HepG2 (cell line): ENCODE results near the gene ZFHX3. TPM values are rescaled to one million over a fixed set of nuclear protein-coding genes. Genes with fewer than 3 reads are reported as not detected.
A peak's percentile ranks its signal among the peaks of the same experiment; 100 is the strongest.

ENCODE experiments used
- BHLHE40 ChIP-seq: IDR thresholded peaks from 2 replicates; pipeline ENCODE4 v1.6.1; 2011; ENCODE audit warnings: low read length, improper control_type of control experiment
- FOXJ3 ChIP-seq: sonication (generic); formaldehyde crosslinking; IDR thresholded peaks from 2 replicates; pipeline ENCODE4 v1.4.0; 2020; ENCODE audit warnings: missing genetic modification reagents, mild to moderate bottlenecking, borderline replicate concordance
- GFI1 ChIP-seq: sonication (generic); formaldehyde crosslinking; IDR thresholded peaks from 2 replicates; pipeline ENCODE4 v1.5.0; 2020; ENCODE audit warnings: missing genetic modification reagents, mild to moderate bottlenecking, borderline replicate concordance
- JUN ChIP-seq: sonication (generic); formaldehyde crosslinking; IDR thresholded peaks from 2 replicates; pipeline ENCODE4 v1.4.0; 2020; ENCODE audit warnings: mild to moderate bottlenecking, missing genetic modification reagents
- KDM6A ChIP-seq: IDR thresholded peaks from 2 replicates; pipeline ENCODE4 v1.6.1; 2016; ENCODE audit warnings: low read depth
- LCORL ChIP-seq, 2 experiments: fragments of 450-650 bp in 1 of 2; sonication (generic) in 1 of 2; formaldehyde crosslinking in 1 of 2; IDR thresholded peaks; 2 replicates each; pipeline versions ENCODE4 v1.5.0 to v1.6.1; 2017 to 2020; ENCODE audit warnings: antibody characterized with exemption in 1 of 2, missing genetic modification reagents in 1 of 2
- NFIC ChIP-seq: IDR thresholded peaks from 2 replicates; pipeline ENCODE4 v1.6.1; 2012; ENCODE audit warnings: mild to moderate bottlenecking, low read length, inconsistent platforms
- TOE1 ChIP-seq: sonication (generic); formaldehyde crosslinking; IDR thresholded peaks from 2 replicates; pipeline ENCODE4 v1.4.0; 2020; ENCODE audit warnings: mild to moderate bottlenecking, missing genetic modification reagents
- ZC3H13 ChIP-seq: sonication (generic); formaldehyde crosslinking; IDR thresholded peaks from 2 replicates; pipeline ENCODE4 v1.8.1; 2023; ENCODE audit warnings: mild to moderate bottlenecking, missing genetic modification reagents, moderate library complexity
- ZNF263 ChIP-seq: sonication (generic); formaldehyde crosslinking; IDR thresholded peaks from 2 replicates; pipeline ENCODE4 v1.4.0; 2020; ENCODE audit warnings: missing genetic modification reagents
- ZNF333 ChIP-seq: sonication (generic); formaldehyde crosslinking; IDR thresholded peaks from 2 replicates; pipeline ENCODE4 v1.4.0; 2020; ENCODE audit warnings: mild to moderate bottlenecking, missing genetic modification reagents, borderline replicate concordance
- polyA plus RNA-seq, 8 experiments: library from polyadenylated mRNA; depleted of rRNA in 3 of 8; stranded (reverse) in 7 of 8; unstranded in 1 of 8; fragments of >200 nt; fragmentation: Illumina TruSeq in 4 of 8; extraction: Trizol in 4 of 8; gene quantifications; 2 replicates each; pipeline versions ENCODE4 v1.2.1 to v1.2.3, GENCODE V29; 2011 to 2016; ENCODE audit warnings: low read depth in 4 of 8, missing spikeins in 1 of 8, mixed read lengths in 1 of 8; ENCODE audit not compliant: insufficient read depth in 1 of 8
- total RNA-seq, 5 experiments: library from RNA; depleted of rRNA; stranded (reverse); fragments of >200 nt; fragmentation: Illumina TruSeq; extraction: Trizol; gene quantifications; 2 replicates each; pipeline ENCODE4 v1.2.3, GENCODE V29; 2016; ENCODE audit warnings: low read depth in 1 of 5
- TF ChIP-seq, protein P1 (sequence below): sonication (generic); formaldehyde crosslinking; conservative IDR thresholded peaks from 2 replicates; pipeline ENCODE4 v1.4.0; 2020; ENCODE audit warnings: missing genetic modification reagents
- TF ChIP-seq, protein P2 (sequence below): sonication (generic); formaldehyde crosslinking; IDR thresholded peaks from 2 replicates; pipeline ENCODE4 v1.5.0; 2020; ENCODE audit warnings: missing genetic modification reagents
- TF ChIP-seq, protein P3 (sequence below): sonication (generic); formaldehyde crosslinking; IDR thresholded peaks from 2 replicates; pipeline ENCODE4 v1.5.0; 2020; ENCODE audit warnings: mild to moderate bottlenecking, missing genetic modification reagents
- TF ChIP-seq, protein P4 (sequence below): sonication (generic); formaldehyde crosslinking; IDR thresholded peaks from 2 replicates; pipeline ENCODE4 v1.4.0; 2020; ENCODE audit warnings: missing genetic modification reagents
- TF ChIP-seq, protein P5 (sequence below): sonication (generic); formaldehyde crosslinking; IDR thresholded peaks from 2 replicates; pipeline ENCODE4 v1.5.1; 2020; ENCODE audit warnings: missing genetic modification reagents, mild to moderate bottlenecking, borderline replicate concordance

The ZFHX3 gene
- total and polyA plus RNA-seq, 2 of the 13 experiments (the other 11 are each of a cell fraction or from before 2014, with no cell fraction given), result 5.0 to 6.0 TPM

DNA sequence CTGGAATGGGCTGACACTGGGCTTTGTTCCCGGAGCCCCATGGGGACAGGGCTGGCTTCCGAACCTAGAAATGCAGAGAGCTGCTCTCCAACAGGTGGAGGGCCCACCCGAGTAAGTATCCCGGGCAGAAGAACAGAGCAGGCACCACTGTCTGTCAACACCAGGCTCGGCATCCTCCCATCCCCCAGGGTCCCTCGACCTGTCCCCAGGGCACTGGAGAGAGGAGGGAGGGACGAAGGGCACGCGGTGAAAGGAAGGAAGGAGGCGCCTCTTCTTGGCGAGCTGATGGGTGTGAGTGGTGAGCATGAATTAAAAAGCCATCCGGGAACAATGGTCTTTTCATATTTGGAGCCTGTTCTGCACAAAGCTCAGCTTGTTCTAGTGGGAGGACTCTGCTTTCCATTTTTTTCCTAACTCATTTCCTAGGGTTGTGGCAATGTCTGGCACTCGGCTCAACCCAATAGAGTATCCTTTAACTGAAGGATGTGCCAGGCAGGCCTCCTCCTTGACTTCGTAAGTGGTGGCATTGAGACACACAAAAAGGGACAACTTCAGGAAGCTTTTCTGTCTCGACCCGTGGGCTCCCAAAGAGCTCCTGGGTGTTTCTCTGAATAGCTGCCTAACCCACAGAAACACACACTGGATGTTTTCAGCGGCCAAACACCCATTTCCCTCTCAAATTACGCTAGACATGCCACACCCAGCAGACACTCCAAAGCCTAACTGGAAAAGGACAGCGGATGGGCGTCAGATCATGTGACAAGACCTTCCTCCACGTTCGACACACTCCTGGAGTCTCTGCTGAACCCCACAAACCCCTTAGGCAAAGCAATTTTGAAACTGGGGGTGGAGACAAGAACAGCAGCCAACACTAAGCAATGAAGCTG, 47.7 kb downstream of the ZFHX3 start (continued):
- TF ChIP-seq NFIC, result no peak
- TF ChIP-seq BHLHE40, result no peak
- TF ChIP-seq, protein P1, sequence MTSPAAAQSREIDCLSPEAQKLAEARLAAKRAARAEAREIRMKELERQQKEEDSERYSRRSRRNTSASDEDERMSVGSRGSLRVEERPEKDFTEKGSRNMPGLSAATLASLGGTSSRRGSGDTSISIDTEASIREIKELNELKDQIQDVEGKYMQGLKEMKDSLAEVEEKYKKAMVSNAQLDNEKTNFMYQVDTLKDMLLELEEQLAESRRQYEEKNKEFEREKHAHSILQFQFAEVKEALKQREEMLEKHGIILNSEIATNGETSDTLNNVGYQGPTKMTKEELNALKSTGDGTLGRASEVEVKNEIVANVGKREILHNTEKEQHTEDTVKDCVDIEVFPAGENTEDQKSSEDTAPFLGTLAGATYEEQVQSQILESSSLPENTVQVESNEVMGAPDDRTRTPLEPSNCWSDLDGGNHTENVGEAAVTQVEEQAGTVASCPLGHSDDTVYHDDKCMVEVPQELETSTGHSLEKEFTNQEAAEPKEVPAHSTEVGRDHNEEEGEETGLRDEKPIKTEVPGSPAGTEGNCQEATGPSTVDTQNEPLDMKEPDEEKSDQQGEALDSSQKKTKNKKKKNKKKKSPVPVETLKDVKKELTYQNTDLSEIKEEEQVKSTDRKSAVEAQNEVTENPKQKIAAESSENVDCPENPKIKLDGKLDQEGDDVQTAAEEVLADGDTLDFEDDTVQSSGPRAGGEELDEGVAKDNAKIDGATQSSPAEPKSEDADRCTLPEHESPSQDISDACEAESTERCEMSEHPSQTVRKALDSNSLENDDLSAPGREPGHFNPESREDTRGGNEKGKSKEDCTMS, result no peak
- no peak; the same call in 1 of the 2 replicates for TF ChIP-seq ZC3H13
- no peak for TF ChIP-seq LCORL (IDR thresholded peaks at IDR 0.05)
- peak; percentile 74; the same call in 1 of the 2 replicates for TF ChIP-seq LCORL (CRISPR knock-in tag; IDR thresholded peaks at IDR 0.05)
- TF ChIP-seq, protein P2, sequence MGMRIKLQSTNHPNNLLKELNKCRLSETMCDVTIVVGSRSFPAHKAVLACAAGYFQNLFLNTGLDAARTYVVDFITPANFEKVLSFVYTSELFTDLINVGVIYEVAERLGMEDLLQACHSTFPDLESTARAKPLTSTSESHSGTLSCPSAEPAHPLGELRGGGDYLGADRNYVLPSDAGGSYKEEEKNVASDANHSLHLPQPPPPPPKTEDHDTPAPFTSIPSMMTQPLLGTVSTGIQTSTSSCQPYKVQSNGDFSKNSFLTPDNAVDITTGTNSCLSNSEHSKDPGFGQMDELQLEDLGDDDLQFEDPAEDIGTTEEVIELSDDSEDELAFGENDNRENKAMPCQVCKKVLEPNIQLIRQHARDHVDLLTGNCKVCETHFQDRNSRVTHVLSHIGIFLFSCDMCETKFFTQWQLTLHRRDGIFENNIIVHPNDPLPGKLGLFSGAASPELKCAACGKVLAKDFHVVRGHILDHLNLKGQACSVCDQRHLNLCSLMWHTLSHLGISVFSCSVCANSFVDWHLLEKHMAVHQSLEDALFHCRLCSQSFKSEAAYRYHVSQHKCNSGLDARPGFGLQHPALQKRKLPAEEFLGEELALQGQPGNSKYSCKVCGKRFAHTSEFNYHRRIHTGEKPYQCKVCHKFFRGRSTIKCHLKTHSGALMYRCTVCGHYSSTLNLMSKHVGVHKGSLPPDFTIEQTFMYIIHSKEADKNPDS (CRISPR knock-in tag), result 0 out of 2 replicates have a peak, but pooled peaks have one; percentile 31
- TF ChIP-seq, protein P3, sequence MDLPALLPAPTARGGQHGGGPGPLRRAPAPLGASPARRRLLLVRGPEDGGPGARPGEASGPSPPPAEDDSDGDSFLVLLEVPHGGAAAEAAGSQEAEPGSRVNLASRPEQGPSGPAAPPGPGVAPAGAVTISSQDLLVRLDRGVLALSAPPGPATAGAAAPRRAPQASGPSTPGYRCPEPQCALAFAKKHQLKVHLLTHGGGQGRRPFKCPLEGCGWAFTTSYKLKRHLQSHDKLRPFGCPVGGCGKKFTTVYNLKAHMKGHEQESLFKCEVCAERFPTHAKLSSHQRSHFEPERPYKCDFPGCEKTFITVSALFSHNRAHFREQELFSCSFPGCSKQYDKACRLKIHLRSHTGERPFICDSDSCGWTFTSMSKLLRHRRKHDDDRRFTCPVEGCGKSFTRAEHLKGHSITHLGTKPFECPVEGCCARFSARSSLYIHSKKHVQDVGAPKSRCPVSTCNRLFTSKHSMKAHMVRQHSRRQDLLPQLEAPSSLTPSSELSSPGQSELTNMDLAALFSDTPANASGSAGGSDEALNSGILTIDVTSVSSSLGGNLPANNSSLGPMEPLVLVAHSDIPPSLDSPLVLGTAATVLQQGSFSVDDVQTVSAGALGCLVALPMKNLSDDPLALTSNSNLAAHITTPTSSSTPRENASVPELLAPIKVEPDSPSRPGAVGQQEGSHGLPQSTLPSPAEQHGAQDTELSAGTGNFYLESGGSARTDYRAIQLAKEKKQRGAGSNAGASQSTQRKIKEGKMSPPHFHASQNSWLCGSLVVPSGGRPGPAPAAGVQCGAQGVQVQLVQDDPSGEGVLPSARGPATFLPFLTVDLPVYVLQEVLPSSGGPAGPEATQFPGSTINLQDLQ (CRISPR knock-in tag), result peak; percentile 64; the same call in 1 of the 2 replicates
- no peak for TF ChIP-seq GFI1 (CRISPR knock-in tag)
- TF ChIP-seq TOE1 (CRISPR knock-in tag), result no peak
- TF ChIP-seq, protein P4, sequence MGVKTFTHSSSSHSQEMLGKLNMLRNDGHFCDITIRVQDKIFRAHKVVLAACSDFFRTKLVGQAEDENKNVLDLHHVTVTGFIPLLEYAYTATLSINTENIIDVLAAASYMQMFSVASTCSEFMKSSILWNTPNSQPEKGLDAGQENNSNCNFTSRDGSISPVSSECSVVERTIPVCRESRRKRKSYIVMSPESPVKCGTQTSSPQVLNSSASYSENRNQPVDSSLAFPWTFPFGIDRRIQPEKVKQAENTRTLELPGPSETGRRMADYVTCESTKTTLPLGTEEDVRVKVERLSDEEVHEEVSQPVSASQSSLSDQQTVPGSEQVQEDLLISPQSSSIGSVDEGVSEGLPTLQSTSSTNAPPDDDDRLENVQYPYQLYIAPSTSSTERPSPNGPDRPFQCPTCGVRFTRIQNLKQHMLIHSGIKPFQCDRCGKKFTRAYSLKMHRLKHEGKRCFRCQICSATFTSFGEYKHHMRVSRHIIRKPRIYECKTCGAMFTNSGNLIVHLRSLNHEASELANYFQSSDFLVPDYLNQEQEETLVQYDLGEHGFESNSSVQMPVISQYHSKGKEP (CRISPR knock-in tag), result no peak
- TF ChIP-seq JUN (CRISPR knock-in tag), result no peak
- TF ChIP-seq, protein P5, sequence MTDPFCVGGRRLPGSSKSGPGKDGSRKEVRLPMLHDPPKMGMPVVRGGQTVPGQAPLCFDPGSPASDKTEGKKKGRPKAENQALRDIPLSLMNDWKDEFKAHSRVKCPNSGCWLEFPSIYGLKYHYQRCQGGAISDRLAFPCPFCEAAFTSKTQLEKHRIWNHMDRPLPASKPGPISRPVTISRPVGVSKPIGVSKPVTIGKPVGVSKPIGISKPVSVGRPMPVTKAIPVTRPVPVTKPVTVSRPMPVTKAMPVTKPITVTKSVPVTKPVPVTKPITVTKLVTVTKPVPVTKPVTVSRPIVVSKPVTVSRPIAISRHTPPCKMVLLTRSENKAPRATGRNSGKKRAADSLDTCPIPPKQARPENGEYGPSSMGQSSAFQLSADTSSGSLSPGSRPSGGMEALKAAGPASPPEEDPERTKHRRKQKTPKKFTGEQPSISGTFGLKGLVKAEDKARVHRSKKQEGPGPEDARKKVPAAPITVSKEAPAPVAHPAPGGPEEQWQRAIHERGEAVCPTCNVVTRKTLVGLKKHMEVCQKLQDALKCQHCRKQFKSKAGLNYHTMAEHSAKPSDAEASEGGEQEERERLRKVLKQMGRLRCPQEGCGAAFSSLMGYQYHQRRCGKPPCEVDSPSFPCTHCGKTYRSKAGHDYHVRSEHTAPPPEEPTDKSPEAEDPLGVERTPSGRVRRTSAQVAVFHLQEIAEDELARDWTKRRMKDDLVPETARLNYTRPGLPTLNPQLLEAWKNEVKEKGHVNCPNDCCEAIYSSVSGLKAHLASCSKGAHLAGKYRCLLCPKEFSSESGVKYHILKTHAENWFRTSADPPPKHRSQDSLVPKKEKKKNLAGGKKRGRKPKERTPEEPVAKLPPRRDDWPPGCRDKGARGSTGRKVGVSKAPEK (CRISPR knock-in tag), result no peak
- no peak for TF ChIP-seq FOXJ3 (CRISPR knock-in tag)
- no peak for TF ChIP-seq ZNF333 (CRISPR knock-in tag)
- no peak for TF ChIP-seq KDM6A
- peak; percentile 92 for TF ChIP-seq ZNF263
